Aorta (tissue), 5 donors: ENCODE data around the gene LTBP3. TPM values are rescaled to one million over a fixed set of nuclear protein-coding genes. Genes with fewer than 3 reads are reported as not detected.
"Not testable (repeated sequence)": the region's sequence is repeated elsewhere in the genome, so short reads cannot be mapped to it uniquely, and the experiment has no call there.

Source experiments
- ATAC-seq: fragments of 200-7000 bp; cut with Tn5 transposase; one replicate; pipeline ENCODE4 v1.9.1; 2022; ENCODE audit warnings: moderate library complexity; ENCODE audit not compliant: low FRiP score
- DNase-seq, 2 donors: peaks; one replicate each; pipeline ENCODE4 v3.0.0-alpha.2; 2020
- H3K27ac ChIP-seq, 2 donors: one replicate each; pipeline ENCODE4 v1.5.1; 2013; ENCODE audit warnings: low read length in 2 of 2, mild to moderate bottlenecking in 2 of 2, moderate library complexity in 2 of 2, control low read depth in 1 of 2, inconsistent platforms in 1 of 2, low read depth in 1 of 2
- H3K27me3 ChIP-seq, 2 donors: one replicate each; pipeline ENCODE4 v1.6.1; 2013; ENCODE audit warnings: control low read depth in 1 of 2, low read length in 1 of 2, mild to moderate bottlenecking in 1 of 2, moderate library complexity in 1 of 2; ENCODE audit not compliant: insufficient read depth in 2 of 2, control insufficient read depth in 1 of 2
- H3K36me3 ChIP-seq, 2 donors: one replicate each; pipeline ENCODE4 v1.6.1; 2013; ENCODE audit warnings: control low read depth in 1 of 2, low read length in 1 of 2, mild to moderate bottlenecking in 1 of 2; ENCODE audit not compliant: insufficient read depth in 2 of 2, control insufficient read depth in 1 of 2
- H3K4me1 ChIP-seq, 2 donors: one replicate each; pipeline ENCODE4 v1.6.1; 2013; ENCODE audit warnings: low read length in 2 of 2, control low read depth in 1 of 2, mild to moderate bottlenecking in 1 of 2, moderate library complexity in 1 of 2; ENCODE audit not compliant: insufficient read depth in 2 of 2, control insufficient read depth in 1 of 2
- H3K4me3 ChIP-seq, 2 donors: one replicate each; pipeline ENCODE4 v1.5.1; 2013; ENCODE audit warnings: low read length in 2 of 2, control low read depth in 1 of 2, mild to moderate bottlenecking in 1 of 2
- H3K9me3 ChIP-seq: one replicate; pipeline ENCODE4 v1.6.1; 2013; ENCODE audit warnings: mild to moderate bottlenecking, low read length; ENCODE audit not compliant: control insufficient read depth
- WGBS, 2 donors: extraction: QIAGEN DNeasy Blood & Tissue Kit; methylation state at CpG; one replicate each; pipeline ENCODE4 v1.1.7; 2013; 5-methylcytosine and 5-hydroxymethylcytosine counted together
- intact Hi-C, 2 donors: fragments of 100-400 bp; cut with DNase I; formaldehyde crosslinking; loops; one replicate each; pipeline versions ENCODE4 v1.14.2 to v1.15.0; 2022
- polyA plus RNA-seq, 2 donors: library from polyadenylated mRNA; stranded (reverse); fragments of 200-250 nt; gene quantifications; one replicate each; pipeline ENCODE4 v1.2.3, GENCODE V29; 2013
- total RNA-seq, 2 donors: library from RNA; stranded (reverse); fragmentation: NEBNext Ultra II Directional; extraction: Animal tissue kit (Norgen Biotek cat#: 25700); gene quantifications; one replicate each; pipeline ENCODE4 v1.2.1, GENCODE V29; 2021
- donor health status: healthy with polysubstance abuse.
- donor health status: Bipolar disorder and iron deficiency.
- donor health status: DM: no; HTN: no; CAD: no.
- donor health status: DM: no; HTN: no; CAD: no.
- donor health status: DM: yes; HTN: yes; CAD: no.

Gene LTBP3
- total and polyA plus RNA-seq, 4 donors, result 40.1 to 473 (median 373) TPM

DNA sequence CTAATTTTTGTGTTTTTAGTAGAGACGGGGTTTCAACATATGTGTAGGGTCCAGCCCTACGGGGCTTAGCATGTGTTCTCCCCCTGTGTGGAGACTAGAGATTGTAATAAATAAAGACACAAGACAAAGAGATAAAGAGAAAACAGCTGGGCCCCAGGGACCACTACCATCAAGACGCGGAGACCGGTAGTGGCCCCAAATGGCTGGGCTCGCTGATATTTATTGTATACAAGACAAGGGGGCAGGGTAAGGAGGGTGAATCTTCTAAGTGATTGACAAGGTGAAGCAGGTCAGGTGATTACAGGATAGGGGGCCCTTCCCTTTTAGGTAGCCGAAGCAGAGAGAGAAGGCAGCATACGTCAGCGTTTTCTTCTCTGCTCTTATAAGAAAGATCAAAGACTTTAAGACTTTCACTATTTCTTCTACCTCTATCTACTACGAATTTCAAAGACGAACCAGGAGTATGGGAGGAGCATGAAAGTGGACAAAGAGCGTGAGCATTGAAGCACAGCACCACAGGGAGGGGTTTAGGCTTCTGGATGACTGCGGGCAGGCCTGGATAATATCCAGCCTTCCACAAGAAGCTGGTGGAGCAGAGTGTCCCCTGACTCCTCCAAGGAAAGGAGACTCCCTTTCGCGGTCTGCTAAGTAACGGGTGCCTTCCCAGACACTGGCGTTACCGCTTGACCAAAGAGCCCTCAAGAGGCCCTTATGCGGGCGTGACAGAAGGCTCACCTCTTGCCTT, 36.2 kb downstream of the LTBP3 start:
- 89 to 92% methylated on average over 20 of the region's 20 CpGs for WGBS, 2 donors

DNA sequence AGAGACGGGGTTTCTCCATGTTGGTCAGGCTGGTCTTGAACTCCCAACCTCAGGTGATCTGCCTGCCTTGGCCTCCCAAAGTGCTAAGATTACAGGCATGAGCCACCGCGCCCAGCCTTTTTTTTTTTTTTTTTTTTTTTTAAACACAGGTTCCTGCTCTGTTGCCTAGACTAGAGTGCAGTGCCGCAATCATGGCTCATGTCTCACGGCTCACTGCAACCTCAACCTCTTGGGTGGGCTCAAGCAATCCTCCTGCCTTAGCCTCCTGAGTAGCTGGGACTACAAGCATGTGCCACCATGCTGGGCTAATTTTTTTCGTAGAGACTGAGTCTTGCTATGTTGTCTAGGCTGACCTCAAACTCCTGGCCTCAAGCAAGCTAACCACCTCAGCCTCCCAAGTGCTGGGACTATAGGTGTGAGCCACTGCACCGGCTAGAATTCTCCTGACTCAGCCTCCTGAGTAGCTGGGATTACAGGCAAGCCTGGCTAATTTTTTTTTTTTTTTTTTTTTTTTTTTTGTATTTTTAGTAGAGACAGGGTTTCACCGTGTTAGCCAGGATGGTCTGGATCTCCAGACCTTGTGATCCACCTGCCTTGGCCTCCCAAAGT, 39.1 kb downstream of the LTBP3 start:
- 90 to 96% methylated on average over 6 to 8 of the region's 8 CpGs for WGBS, 2 donors
- not testable (repeated sequence) for H3K36me3 ChIP-seq, H3K9me3 ChIP-seq, H3K27ac ChIP-seq, H3K27me3 ChIP-seq, H3K4me1 ChIP-seq, ATAC-seq, H3K4me3 ChIP-seq
- peak; percentile 6 to 49 for DNase-seq
- intact Hi-C loops, result loop anchor here in 1 of 2 donors (5.0 kb wide), 1 partner anchor 152 kb away; no protein-coding TSS in a partner anchor

More for the DNA sequence above, 36.2 kb downstream of the LTBP3 start:
- H3K27ac ChIP-seq, H3K36me3 ChIP-seq, H3K4me3 ChIP-seq, H3K27me3 ChIP-seq, H3K9me3 ChIP-seq, intact Hi-C loops, H3K4me1 ChIP-seq, ATAC-seq: not testable (repeated sequence)
- peak; percentile 21 to 35 for DNase-seq

DNA sequence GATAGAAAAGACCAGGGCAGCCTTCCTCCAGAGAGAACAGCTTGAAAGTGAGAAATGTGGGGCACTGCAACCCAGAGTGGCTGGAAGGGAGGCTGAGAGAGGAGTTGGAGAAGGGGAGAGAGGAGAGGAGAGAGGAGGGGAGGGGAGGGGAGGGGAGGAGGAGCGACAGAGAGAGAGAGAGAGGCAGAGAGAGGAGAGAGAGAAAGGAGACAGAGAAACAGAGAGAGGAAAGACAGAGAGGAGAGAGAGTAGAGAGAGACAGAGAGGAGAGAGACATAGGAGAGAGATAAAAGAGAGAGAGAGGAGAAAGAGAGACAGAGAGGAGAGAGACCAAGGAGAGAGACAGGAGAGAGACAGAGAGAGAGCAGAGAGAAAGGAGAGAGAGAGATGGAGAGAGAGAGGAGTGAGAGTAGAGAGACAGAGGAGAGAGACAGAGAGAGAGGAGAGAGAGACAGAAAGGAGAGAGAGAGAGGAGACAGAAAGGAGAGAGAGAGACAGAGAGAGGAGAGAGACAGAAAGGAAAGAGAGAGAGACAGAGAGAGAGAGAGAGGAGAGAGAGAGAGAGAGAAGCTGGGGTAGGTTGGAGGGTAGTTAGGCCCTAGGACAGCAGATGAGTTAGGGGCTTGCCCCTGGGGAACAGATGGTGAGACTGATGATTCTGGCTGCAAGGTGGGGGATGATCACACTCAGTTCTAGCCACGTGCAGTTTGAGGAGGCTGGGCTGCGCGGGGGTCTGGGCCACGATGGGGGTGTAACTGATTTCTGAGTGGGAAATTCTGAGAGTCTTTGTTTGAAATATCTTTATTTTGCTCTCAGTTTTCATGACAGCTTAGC, 41.8 kb downstream of the LTBP3 start:
- intact Hi-C loops, result loop anchor here in 1 of 2 donors (5.0 kb wide), 1 partner anchor 149 kb away; no protein-coding TSS in a partner anchor
- H3K9me3 ChIP-seq, result no peaks in the 10 kb centered on the region

DNA sequence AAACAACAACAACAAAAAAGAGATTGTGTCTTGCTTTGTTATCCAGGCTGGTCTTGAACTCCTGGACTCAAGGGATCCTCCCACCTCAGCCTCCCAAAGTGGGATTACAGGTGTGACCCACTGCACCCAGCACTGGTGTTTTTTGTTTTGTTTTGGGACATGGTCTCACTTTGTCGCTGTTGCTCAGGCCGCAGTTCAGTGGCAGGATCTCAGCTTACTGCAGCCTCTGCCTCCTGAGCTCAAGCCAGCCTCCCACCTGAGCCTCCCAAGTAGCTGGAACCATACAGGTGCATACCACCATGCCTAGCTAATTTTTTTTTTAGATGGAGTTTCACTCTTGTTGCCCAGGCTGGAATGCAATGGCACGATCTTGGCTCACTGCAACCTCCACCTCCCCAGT, 45.8 kb downstream of the LTBP3 start:
- not testable (repeated sequence) for H3K4me3 ChIP-seq, H3K27me3 ChIP-seq, H3K27ac ChIP-seq, H3K9me3 ChIP-seq, ATAC-seq, H3K4me1 ChIP-seq, H3K36me3 ChIP-seq
- DNase-seq, result peak; percentile 12 to 31
- WGBS, 2 donors, result 93 to 95% methylated on average over 3 of the region's 3 CpGs
- intact Hi-C loops, result loop anchor here in 1 of 2 donors (5.0 kb wide), 1 partner anchor 135 kb away; no protein-coding TSS in a partner anchor

More for the DNA sequence above, 41.8 kb downstream of the LTBP3 start:
- H3K4me1 ChIP-seq, result no peaks in the 10 kb centered on the region
- no peak for ATAC-seq
- peak; percentile 14 to 21 for DNase-seq
- 59 to 70% methylated on average over 5 of the region's 5 CpGs for WGBS, 2 donors
- H3K4me3 ChIP-seq, result no peak overlapping the region
- no peak overlapping the region for H3K27ac ChIP-seq
- H3K27me3 ChIP-seq, result no peaks in the 10 kb centered on the region
- H3K36me3 ChIP-seq, result no peaks in the 10 kb centered on the region

DNA sequence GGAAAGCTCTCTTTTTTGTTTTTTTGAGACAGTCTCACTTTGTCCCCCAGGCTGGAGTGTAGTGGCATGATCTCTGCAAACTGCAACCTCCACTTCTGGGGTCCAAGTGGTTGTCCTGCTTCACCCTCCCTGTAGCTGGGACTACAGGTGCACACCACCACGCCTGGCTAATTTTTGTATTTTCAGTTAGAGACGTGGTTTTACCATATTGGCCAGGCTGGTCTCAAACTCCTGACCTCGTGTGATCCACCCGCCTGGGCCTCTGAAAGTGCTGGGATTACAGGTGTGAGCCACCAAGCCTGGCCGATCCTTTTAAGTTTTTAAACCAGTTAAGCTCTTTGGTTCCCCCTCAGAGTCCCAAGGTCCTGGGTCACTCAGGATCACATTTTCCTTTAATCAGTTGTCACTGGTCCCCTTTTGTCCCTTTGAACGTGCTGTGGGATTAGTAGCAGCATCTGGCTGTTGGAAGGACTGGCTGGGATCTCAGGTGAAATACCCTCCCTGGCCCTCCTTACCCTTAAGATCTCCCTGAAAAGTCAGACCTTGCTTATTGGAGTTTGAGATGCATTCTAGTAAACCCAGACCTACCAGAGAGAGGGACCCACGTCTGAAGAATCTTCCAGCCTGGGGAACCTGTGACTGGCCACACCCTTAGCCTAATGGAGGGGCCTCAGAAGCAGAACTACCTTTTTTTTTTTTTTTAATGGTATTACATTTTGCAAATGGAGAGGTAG, 51.2 kb downstream of the LTBP3 start:
- peak; percentile 53 for ATAC-seq
- peak; percentile 69 to 78 for DNase-seq
- peak overlapping the region; percentile 50 to 59 for H3K27ac ChIP-seq
- H3K36me3 ChIP-seq, result peaks cover 12 to 15% of the 10 kb centered on the region in 2 donors
- H3K27me3 ChIP-seq, result no peaks in the 10 kb centered on the region
- 4 to 6% methylated on average over 7 of the region's 7 CpGs for WGBS, 2 donors
- H3K4me1 ChIP-seq, result peaks cover 0 to 2% of the 10 kb centered on the region in 2 donors
- intact Hi-C loops, result loop anchor here (5.0 kb wide), 1 partner anchor 35 kb away; no protein-coding TSS in a partner anchor
- H3K4me3 ChIP-seq, result no peak overlapping the region
- H3K9me3 ChIP-seq, result no peaks in the 10 kb centered on the region

DNA sequence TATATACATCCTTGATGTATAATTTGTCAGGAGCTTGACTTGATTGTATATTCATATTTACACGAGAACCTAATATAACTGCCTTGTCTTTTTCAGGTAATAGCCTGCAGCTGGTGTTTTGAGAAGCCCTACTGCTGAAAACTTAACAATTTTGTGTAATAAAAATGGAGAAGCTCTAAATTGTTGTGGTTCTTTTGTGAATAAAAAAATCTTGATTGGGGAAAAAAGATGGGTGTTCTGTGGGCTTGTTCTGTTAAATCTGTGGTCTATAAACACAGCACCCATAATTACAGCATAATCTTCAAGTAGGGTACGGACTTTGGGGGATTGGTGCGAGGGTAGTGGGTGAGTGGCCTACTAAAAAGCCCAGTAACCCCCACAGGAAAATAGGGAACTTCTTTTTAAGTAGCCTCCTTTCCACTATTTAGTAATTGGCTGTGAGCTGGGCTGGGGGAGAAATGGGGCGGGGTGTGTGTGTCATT, 51.8 kb downstream of the LTBP3 start:
- H3K27me3 ChIP-seq, result no peaks in the 10 kb centered on the region
- no peaks in the 10 kb centered on the region for H3K9me3 ChIP-seq
- DNase-seq, result no peak
- peak overlapping the region; percentile 42 to 63 for H3K27ac ChIP-seq
- 11 to 12% methylated on average over 4 of the region's 4 CpGs for WGBS, 2 donors
- peaks cover 0 to 2% of the 10 kb centered on the region in 2 donors for H3K4me1 ChIP-seq
- no peak for ATAC-seq
- H3K36me3 ChIP-seq, result peaks cover 14 to 15% of the 10 kb centered on the region in 2 donors
- intact Hi-C loops, result loop anchor here (5.0 kb wide), 1 partner anchor 34 kb away; no protein-coding TSS in a partner anchor
- H3K4me3 ChIP-seq, result peak overlapping the region; percentile 95 to 100

DNA sequence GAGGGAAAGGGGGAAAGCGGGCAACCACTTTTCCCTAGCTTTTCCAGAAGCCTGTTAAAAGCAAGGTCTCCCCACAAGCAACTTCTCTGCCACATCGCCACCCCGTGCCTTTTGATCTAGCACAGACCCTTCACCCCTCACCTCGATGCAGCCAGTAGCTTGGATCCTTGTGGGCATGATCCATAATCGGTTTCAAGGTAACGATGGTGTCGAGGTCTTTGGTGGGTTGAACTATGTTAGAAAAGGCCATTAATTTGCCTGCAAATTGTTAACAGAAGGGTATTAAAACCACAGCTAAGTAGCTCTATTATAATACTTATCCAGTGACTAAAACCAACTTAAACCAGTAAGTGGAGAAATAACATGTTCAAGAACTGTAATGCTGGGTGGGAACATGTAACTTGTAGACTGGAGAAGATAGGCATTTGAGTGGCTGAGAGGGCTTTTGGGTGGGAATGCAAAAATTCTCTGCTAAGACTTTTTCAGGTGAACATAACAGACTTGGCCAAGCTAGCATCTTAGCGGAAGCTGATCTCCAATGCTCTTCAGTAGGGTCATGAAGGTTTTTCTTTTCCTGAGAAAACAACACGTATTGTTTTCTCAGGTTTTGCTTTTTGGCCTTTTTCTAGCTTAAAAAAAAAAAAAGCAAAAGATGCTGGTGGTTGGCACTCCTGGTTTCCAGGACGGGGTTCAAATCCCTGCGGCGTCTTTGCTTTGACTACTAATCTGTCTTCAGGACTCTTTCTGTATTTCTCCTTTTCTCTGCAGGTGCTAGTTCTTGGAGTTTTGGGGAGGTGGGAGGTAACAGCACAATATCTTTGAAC, 52.5 kb downstream of the LTBP3 start:
- Histone ChIP-seq H3K9me3 (no peaks in the 10 kb centered on the region), H3K4me1 (peaks cover 0 to 2% of the 10 kb centered on the region in 2 donors), H3K4me3 (peak overlapping the region; percentile 95 to 100), H3K27ac (peak overlapping the region; percentile 58 to 80), H3K27me3 (no peaks in the 10 kb centered on the region), H3K36me3 (peaks cover 14 to 15% of the 10 kb centered on the region in 2 donors)
- ATAC-seq, result no peak
- 2 to 3% methylated on average over 12 of the region's 12 CpGs for WGBS, 2 donors
- intact Hi-C loops, result loop anchor here (2.0 to 5.0 kb wide), 2 partner anchors 33 to 79 kb away; no protein-coding TSS in a partner anchor
- DNase-seq, result peak; percentile 50 to 69
